Measurements from ENCODE around the gene CAMK1.

DNA sequence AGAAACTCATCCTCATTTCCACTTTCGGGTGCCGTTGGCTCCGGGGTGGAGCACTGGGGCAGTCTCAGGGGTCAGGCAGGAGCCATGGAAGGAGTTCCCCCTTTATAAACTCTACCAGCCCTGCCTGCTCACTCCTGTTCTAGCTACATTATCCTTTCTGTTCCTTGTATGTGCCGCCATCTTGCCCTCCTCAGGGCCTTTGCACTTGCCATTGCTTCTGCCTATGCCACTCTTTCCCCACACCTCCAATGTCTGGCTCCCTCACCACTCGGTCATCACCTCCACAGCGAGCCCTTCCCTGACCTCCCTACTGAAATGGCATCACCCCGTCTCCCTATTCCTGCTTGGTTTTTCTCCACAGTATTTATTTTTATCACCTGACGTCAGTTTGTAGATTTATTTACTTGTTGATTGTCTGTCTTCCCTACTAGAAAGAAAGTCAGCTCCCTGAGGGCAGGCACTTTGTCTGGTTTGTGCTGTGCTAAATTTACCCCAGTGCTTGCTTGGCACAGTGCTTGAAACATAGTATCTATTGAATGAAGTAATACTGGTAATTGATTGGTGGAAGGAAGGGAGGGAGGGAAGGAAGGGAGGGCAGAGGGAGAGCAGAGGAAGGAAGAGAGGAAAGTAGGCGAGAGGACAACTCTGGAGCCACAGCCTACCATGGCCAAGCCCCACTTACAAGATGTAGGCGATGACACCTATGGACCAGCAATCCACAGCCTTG is 8.8 kb downstream of the CAMK1 start:
- TF ChIP-seq, protein P1, sequence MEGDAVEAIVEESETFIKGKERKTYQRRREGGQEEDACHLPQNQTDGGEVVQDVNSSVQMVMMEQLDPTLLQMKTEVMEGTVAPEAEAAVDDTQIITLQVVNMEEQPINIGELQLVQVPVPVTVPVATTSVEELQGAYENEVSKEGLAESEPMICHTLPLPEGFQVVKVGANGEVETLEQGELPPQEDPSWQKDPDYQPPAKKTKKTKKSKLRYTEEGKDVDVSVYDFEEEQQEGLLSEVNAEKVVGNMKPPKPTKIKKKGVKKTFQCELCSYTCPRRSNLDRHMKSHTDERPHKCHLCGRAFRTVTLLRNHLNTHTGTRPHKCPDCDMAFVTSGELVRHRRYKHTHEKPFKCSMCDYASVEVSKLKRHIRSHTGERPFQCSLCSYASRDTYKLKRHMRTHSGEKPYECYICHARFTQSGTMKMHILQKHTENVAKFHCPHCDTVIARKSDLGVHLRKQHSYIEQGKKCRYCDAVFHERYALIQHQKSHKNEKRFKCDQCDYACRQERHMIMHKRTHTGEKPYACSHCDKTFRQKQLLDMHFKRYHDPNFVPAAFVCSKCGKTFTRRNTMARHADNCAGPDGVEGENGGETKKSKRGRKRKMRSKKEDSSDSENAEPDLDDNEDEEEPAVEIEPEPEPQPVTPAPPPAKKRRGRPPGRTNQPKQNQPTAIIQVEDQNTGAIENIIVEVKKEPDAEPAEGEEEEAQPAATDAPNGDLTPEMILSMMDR (conservative IDR thresholded peaks at IDR 0.05; ENCODE audit: low read depth, low read length) = no peak
- TF ChIP-seq EZH2 (IDR thresholded peaks at IDR 0.05; ENCODE audit: low read length, unreplicated experiment) (no peak), EZH2phosphoT487 (IDR thresholded peaks at IDR 0.05; ENCODE audit: borderline replicate concordance, low read length) (no peak)

All from PC-3 (cell line).